Stimulated activated CD8-positive, alpha-beta memory T cell treated with anti-CD3 and anti-CD28 coated beads, Interleukin-2, amount 100 ng/mL, for 1 hour (primary cell): ENCODE data around the gene TAOK1.

Experiments
- DNase-seq, 2 donors: peaks; one replicate each; pipeline ENCODE4 v3.0.0-alpha.2; 2020; ENCODE audit warnings: low read depth in 2 of 2

Gene TAOK1

GRCh38 chr17:29583324-29584248 lies 193.4 kb downstream of the TAOK1 start:
- DNase-seq = no peak

- DNase-seq = no peak
These were observed 194.4 kb downstream of the TAOK1 start for GRCh38 chr17:29584452-29585079.

- DNase-seq = no peak
These were observed 195.1 kb downstream of the TAOK1 start for GRCh38 chr17:29585080-29585751.

GRCh38 chr17:29586676-29587469 lies 196.7 kb downstream of the TAOK1 start:
- no peak for DNase-seq

GRCh38 chr17:29587591-29587990 lies 197.4 kb downstream of the TAOK1 start:
- no peak for DNase-seq

GRCh38 chr17:29588017-29588561 lies 197.9 kb downstream of the TAOK1 start:
- DNase-seq = no peak

GRCh38 chr17:29588562-29589411 lies 198.6 kb downstream of the TAOK1 start:
- DNase-seq = no peak

- peak; percentile 63 to 71 for DNase-seq
These were observed 199.6 kb downstream of the TAOK1 start, which contains the start of gene GIT1 for GRCh38 chr17:29589524-29590410. Gene GIT1 (minus strand): TSS chr17:29589648. CDS start chr17:29589378, 270 bp downstream.

- no peak for DNase-seq
These were observed 200.4 kb downstream of the TAOK1 start for GRCh38 chr17:29590411-29591145.

GRCh38 chr17:29591146-29591736 lies 201.1 kb downstream of the TAOK1 start:
- no peak for DNase-seq

GRCh38 chr17:29591737-29592608 lies 201.8 kb downstream of the TAOK1 start:
- peak; percentile 53 to 55 for DNase-seq

- DNase-seq = no peak
These were observed 202.8 kb downstream of the TAOK1 start, which contains the start of gene ANKRD13B for GRCh38 chr17:29592850-29593551. Gene ANKRD13B (plus strand): TSS chr17:29593132. CDS start chr17:29593622, 490 bp downstream.

GRCh38 chr17:29593591-29594518 lies 203.7 kb downstream of the TAOK1 start:
- no peak for DNase-seq

GRCh38 chr17:29594519-29595090 lies 204.4 kb downstream of the TAOK1 start:
- no peak for DNase-seq
